Activated CD8-positive, alpha-beta memory T cell treated with anti-CD3 and anti-CD28 coated beads, Interleukin-2, amount 10 ng/mL, durations not matched to agents 7 days and 5 days (primary cell): ENCODE data around the gene JAG1. TPM values are rescaled to one million over a fixed set of nuclear protein-coding genes. Genes with fewer than 3 reads are reported as not detected.
A peak's percentile ranks its signal among the peaks of the same experiment; 100 is the strongest.

Experiments
- ATAC-seq: fragments of 150-1000 bp; cut with Tn5 transposase; one replicate; pipeline ENCODE4 v1.10.0; 2021; ENCODE audit warnings: moderate library complexity
- CTCF ChIA-PET: fragments of 350-600 bp; sonication (Branson Sonifier 250); formaldehyde crosslinking; loops from one replicate; lab custom pipeline; 2021; ENCODE audit warnings: antibody characterized with exemption; lab: Charles Lee
- DNase-seq: peaks from one replicate; pipeline ENCODE4 v3.0.0-alpha.2; 2020
- H3K27ac Mint-ChIP-seq: one replicate; pipeline ENCODE4 v1.8.0; 2021; ENCODE audit warnings: mild to moderate bottlenecking, mixed read lengths
- H3K27me3 Mint-ChIP-seq: one replicate; pipeline ENCODE4 v1.8.0; 2021; ENCODE audit warnings: mixed read lengths
- H3K36me3 Mint-ChIP-seq: one replicate; pipeline ENCODE4 v1.8.0; 2021; ENCODE audit warnings: mild to moderate bottlenecking, mixed read lengths
- H3K4me1 Mint-ChIP-seq: one replicate; pipeline ENCODE4 v1.8.0; 2021; ENCODE audit warnings: mixed read lengths
- H3K4me3 Mint-ChIP-seq: one replicate; pipeline ENCODE4 v1.8.0; 2021; ENCODE audit warnings: mild to moderate bottlenecking, moderate library complexity, mixed read lengths
- H3K9me3 Mint-ChIP-seq: one replicate; pipeline ENCODE4 v1.8.0; 2022; ENCODE audit warnings: low read depth, mixed read lengths
- total RNA-seq, 2 experiments: library from RNA; stranded (reverse); gene quantifications; one replicate each; pipeline ENCODE4 v1.2.3, GENCODE V29; 2021

JAG1 gene
- total RNA-seq, 2 experiments from 2014 or later = 0.15 to 0.54 TPM

- Mint-ChIP-seq H3K9me3 (no peaks in the 10 kb centered on the region), H3K27ac (no peak overlapping the region), H3K27me3 (peaks cover 41% of the 10 kb centered on the region), H3K4me3 (no peak overlapping the region), H3K4me1 (no peaks in the 10 kb centered on the region), H3K36me3 (no peaks in the 10 kb centered on the region)
- DNase-seq = no peak
- CTCF ChIA-PET = interaction anchor here (1.5 kb wide), 1 partner anchor 9 kb away, joined by 5 read pairs; the partner anchor contains the start of gene JAG1
- no peak for ATAC-seq
Observed at GRCh38 chr20:10683537-10683936, 9.7 kb upstream of the JAG1 start.

- Mint-ChIP-seq H3K4me3 (no peak overlapping the region), H3K27me3 (peaks cover 42% of the 10 kb centered on the region), H3K27ac (no peak overlapping the region), H3K9me3 (no peaks in the 10 kb centered on the region), H3K4me1 (no peaks in the 10 kb centered on the region), H3K36me3 (no peaks in the 10 kb centered on the region)
- CTCF ChIA-PET = interaction anchor here (1.5 kb wide), 1 partner anchor 9 kb away, joined by 5 read pairs; the partner anchor contains the start of gene JAG1
- ATAC-seq = no peak
- no peak for DNase-seq
Observed at GRCh38 chr20:10682939-10683338, 9.1 kb upstream of the JAG1 start.

DNA sequence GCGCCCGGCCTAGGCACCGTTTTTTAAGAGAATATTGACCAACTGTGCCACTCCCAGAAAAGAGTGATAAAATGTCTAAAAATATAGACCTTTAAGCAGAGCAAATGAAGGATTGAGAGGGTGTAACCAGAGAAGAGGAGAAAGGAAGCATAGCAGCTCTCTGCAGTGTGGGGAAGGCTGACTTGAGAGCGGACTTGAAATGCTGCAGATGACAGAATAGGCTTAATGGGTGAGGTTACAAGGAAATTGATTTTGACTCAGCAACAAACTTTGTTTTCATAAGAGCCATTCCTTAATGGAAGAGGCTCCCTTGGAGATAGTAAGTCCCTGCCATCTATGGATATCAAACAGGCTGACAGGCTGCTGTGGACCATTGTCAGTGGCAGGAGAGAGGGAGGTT is 7.7 kb upstream of the JAG1 start:
- H3K27ac Mint-ChIP-seq = no peak overlapping the region
- H3K4me1 Mint-ChIP-seq = no peaks in the 10 kb centered on the region
- DNase-seq = no peak
- H3K27me3 Mint-ChIP-seq = peaks cover 48% of the 10 kb centered on the region
- H3K36me3 Mint-ChIP-seq = no peaks in the 10 kb centered on the region
- H3K9me3 Mint-ChIP-seq = no peaks in the 10 kb centered on the region
- no peak for ATAC-seq
- no peak overlapping the region for H3K4me3 Mint-ChIP-seq
- CTCF ChIA-PET = no interaction called here

DNA sequence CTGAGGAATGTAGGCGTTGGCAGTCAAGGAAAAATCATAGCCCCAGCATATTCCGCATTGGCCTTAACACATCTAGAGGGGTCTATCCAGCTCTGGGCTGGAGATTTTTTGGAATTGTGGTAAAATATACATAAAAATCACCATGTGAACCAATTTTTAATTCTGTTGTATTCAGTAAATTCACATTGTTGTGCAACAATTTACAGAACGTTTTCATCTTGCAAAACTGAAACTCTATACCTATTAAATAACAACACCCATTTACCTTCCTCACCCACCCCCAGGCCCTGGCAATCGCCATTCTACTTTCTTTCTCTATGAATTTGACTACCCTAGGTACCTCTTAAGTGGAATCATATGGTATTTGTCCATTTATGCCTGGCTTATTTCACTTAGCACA is 6.8 kb upstream of the JAG1 start:
- peaks cover 51% of the 10 kb centered on the region for H3K27me3 Mint-ChIP-seq

GRCh38 chr20:10679269-10679668 is 5.5 kb upstream of the JAG1 start:
- CTCF ChIA-PET = no interaction called here
- DNase-seq = no peak
- Mint-ChIP-seq H3K27me3 (peaks cover 60% of the 10 kb centered on the region), H3K27ac (no peak overlapping the region), H3K36me3 (no peaks in the 10 kb centered on the region), H3K4me1 (peaks cover 3% of the 10 kb centered on the region), H3K9me3 (no peaks in the 10 kb centered on the region), H3K4me3 (no peak overlapping the region)
- no peak for ATAC-seq

More for the DNA sequence above, 6.8 kb upstream of the JAG1 start:
- CTCF ChIA-PET = no interaction called here
- ATAC-seq (no peak), DNase-seq (no peak)
- no peaks in the 10 kb centered on the region for H3K4me1 Mint-ChIP-seq
- no peaks in the 10 kb centered on the region for H3K9me3 Mint-ChIP-seq
- no peak overlapping the region for H3K4me3 Mint-ChIP-seq
- no peaks in the 10 kb centered on the region for H3K36me3 Mint-ChIP-seq
- no peak overlapping the region for H3K27ac Mint-ChIP-seq

DNA sequence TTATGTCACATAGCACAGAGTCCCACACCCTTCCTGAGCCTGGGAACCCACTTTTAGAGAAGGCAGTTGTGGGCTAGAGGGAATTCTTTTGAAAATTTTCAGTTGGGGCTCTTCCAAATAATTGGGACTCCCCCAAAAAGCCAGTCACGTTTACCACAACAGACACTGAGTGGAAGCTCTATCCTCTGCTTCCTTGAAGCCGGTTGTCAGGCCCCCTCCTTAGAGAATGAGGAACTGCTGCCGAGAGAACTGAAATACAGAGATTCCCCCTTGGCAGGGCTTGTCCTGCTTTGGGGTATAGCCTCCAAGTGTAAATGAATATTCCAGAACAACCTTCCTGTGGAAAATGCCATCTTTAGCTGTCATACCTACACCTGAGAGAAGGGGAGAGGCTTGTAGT is 2.7 kb upstream of the JAG1 start:
- Mint-ChIP-seq H3K9me3 (no peaks in the 10 kb centered on the region), H3K4me3 (no peak overlapping the region), H3K27me3 (peaks cover 63% of the 10 kb centered on the region), H3K27ac (no peak overlapping the region), H3K36me3 (no peaks in the 10 kb centered on the region), H3K4me1 (peaks cover 17% of the 10 kb centered on the region)
- CTCF ChIA-PET = no interaction called here
- ATAC-seq = no peak
- no peak for DNase-seq

GRCh38 chr20:10675450-10675848 is 1.6 kb upstream of the JAG1 start:
- peaks cover 71% of the 10 kb centered on the region for H3K27me3 Mint-ChIP-seq
- no peak for DNase-seq
- no peaks in the 10 kb centered on the region for H3K36me3 Mint-ChIP-seq
- no peak overlapping the region for H3K27ac Mint-ChIP-seq
- no peak for ATAC-seq
- peaks cover 25% of the 10 kb centered on the region for H3K4me1 Mint-ChIP-seq
- no peak overlapping the region for H3K4me3 Mint-ChIP-seq
- H3K9me3 Mint-ChIP-seq = no peaks in the 10 kb centered on the region
- CTCF ChIA-PET = interaction anchor here (1.8 to 2.2 kb wide), 2 partner anchors 7 to 12 kb away, joined by 5 to 6 read pairs; no protein-coding TSS in a partner anchor

DNA sequence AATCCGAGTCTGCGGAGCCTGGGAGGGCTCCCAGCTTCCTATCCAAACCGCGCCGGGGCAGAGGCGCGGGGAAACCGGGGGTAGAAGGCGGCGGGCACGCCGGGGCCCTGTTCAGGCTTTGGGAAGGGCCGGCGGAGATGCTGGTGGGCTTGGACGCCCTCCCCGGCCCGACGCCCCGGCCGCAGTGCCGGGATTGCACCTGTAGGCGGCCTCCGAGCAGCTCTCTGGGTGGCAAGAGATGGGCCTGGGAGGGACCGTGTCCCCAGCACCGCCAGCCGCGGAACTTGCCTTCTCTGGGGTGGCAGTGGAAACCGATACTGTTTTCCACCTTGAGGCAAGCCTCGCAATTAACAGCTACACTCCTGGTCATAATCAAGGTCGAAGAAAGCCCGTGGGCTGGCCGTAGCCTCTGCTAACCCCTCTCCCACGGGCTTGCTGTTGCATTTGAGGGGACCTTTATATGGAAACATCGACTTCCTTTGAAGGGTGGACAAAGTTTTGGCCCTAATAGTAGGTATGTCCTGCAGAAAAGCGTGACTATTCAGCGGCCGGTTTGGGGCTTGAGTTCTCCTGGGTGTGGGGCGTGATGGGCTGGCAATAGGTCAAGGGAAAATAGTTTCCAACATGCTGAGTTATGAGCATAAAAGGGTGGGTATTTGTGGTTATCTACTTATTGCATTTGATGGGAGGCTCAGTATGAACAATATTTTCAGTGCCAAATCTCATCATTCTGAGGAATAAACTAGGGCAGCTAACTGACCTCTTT is 1.1 kb upstream of the JAG1 start:
- no peaks in the 10 kb centered on the region for H3K9me3 Mint-ChIP-seq
- H3K27me3 Mint-ChIP-seq = peaks cover 74% of the 10 kb centered on the region
- DNase-seq (peak; percentile 70), ATAC-seq (peak; percentile 54)
- CTCF ChIA-PET = interaction anchor here (0.8 to 2.2 kb wide), 7 partner anchors 8 to 123 kb away, joined by 3 to 6 read pairs (median 3); no protein-coding TSS in a partner anchor
- peak overlapping the region; percentile 62 for H3K4me3 Mint-ChIP-seq
- no peaks in the 10 kb centered on the region for H3K36me3 Mint-ChIP-seq
- H3K27ac Mint-ChIP-seq = no peak overlapping the region
- peaks cover 26% of the 10 kb centered on the region for H3K4me1 Mint-ChIP-seq

DNA sequence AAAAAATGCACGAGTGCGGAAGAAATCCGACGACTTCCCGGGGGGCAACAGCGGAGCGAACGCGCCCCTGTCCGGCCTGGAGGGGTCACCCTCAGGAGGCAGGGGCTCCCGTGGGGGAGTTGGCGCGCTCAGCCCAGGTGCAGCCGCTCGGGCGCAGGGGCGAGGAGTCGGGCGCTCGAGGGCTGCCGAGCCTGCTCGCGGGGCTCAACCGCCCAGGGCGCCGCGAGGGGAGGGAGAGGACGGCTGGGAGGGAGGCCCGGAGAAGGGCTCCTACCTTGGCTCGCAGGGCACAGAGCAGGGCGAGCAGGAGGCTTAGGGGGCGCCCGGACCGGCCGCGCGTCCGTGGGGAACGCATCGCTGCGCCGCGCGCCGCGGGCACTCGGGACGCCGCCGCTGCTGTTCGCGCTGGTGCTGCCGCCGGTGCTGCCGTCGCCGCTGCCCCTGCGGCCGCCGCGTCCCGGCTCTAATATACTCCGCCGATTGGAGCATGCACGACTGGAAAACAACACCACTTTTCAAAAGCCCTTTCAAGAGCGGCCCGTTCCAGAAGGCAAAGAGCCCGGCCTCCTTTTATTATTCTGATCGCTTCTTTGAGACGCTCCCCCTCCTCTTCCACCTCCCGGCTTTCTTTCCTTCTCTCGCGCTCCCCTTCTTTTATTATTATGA is 490 bp downstream of the JAG1 start:
- ATAC-seq = peak; percentile 8
- Mint-ChIP-seq H3K4me3 (peak overlapping the region; percentile 76), H3K4me1 (peaks cover 26% of the 10 kb centered on the region), H3K27me3 (peaks cover 76% of the 10 kb centered on the region), H3K27ac (no peak overlapping the region), H3K9me3 (no peaks in the 10 kb centered on the region), H3K36me3 (no peaks in the 10 kb centered on the region)
- DNase-seq = no peak
- CTCF ChIA-PET = interaction anchor here (1.5 to 2.2 kb wide), 3 partner anchors 9 to 118 kb away, joined by 3 to 6 read pairs (median 5); no protein-coding TSS in a partner anchor

GRCh38 chr20:10672624-10673127 is 1.1 kb downstream of the JAG1 start:
- ATAC-seq (peak; percentile 10), DNase-seq (peak; percentile 75)
- Mint-ChIP-seq H3K4me1 (peaks cover 26% of the 10 kb centered on the region), H3K27ac (peak overlapping the region; percentile 59), H3K36me3 (no peaks in the 10 kb centered on the region), H3K4me3 (peak overlapping the region; percentile 70), H3K27me3 (peaks cover 72% of the 10 kb centered on the region), H3K9me3 (no peaks in the 10 kb centered on the region)
- CTCF ChIA-PET = no interaction called here

- DNase-seq = no peak
- Mint-ChIP-seq H3K27me3 (peaks cover 72% of the 10 kb centered on the region), H3K36me3 (no peaks in the 10 kb centered on the region), H3K9me3 (no peaks in the 10 kb centered on the region), H3K27ac (no peak overlapping the region), H3K4me3 (peak overlapping the region; percentile 70), H3K4me1 (peaks cover 26% of the 10 kb centered on the region)
- no peak for ATAC-seq
- CTCF ChIA-PET = interaction anchor here (1.1 to 2.1 kb wide), 5 partner anchors 114 to 636 kb away, joined by 3 to 6 read pairs (median 3); partner anchors contain the start of gene SLX4IP
Observed at GRCh38 chr20:10671919-10672623, 1.7 kb downstream of the JAG1 start.

DNA sequence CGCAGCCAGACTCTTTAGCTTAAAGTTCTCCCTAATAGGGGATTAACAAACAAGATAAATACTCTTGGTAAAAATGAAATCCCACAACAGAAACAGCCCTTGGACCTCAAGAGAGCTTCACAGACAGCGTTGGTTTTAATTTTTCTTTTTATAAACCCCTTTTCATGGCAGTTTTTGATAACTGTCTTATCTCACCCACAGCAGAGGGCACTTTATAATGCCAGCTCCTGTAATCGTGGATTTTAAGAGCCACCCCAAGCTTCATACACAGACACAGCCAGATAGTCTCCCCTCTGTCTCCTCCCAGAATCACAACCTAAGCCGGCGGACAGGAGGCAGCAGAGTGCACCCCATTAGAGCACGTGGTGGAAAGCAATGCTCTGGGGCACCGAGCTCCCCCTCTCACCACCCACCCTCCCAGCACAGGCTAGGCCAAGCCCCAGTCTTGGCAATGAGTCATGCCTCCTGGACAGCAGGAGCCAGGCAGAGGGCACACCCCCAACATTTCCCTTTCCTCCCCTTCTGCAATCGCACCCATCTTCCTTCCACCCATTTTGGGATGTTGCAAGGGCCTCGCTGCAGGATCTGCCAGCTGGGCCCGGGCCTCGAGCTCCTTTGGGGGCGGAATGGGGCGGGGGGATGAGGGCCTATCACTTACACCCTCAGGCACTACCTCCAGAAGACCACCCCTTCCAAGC is 2.4 kb downstream of the JAG1 start:
- Mint-ChIP-seq H3K4me1 (peaks cover 26% of the 10 kb centered on the region), H3K4me3 (no peak overlapping the region), H3K9me3 (no peaks in the 10 kb centered on the region), H3K36me3 (no peaks in the 10 kb centered on the region), H3K27ac (no peak overlapping the region), H3K27me3 (peaks cover 65% of the 10 kb centered on the region)
- peak; percentile 69 for DNase-seq
- peak; percentile 27 for ATAC-seq
- CTCF ChIA-PET = interaction anchor here (0.6 to 2.1 kb wide), 6 partner anchors 25 to 636 kb away, joined by 3 to 6 read pairs (median 3); partner anchors contain the start of gene SLX4IP
